Hepatocyte (in vitro differentiated cells): ENCODE data around the gene MLLT1.

ENCODE experiments used
- EZH2 ChIP-seq: fragments of 200-600 bp; sonication (generic); IDR thresholded peaks from 2 replicates; pipeline ENCODE4 v1.6.1; 2016; ENCODE audit warnings: antibody characterized with exemption, mild to moderate bottlenecking, borderline replicate concordance
- EZH2phosphoT487 ChIP-seq: fragments of 200-600 bp; sonication (generic); IDR thresholded peaks from one replicate; pipeline ENCODE4 v1.6.1; 2018; ENCODE audit warnings: antibody characterized with exemption, mild to moderate bottlenecking, low read depth, moderate library complexity; ENCODE audit not compliant: unreplicated experiment, severe bottlenecking
- TF ChIP-seq, protein P1 (sequence below): fragments of 200-600 bp; sonication (generic); IDR thresholded peaks from 2 replicates; pipeline ENCODE4 v1.5.1; 2016; ENCODE audit warnings: antibody characterized with exemption, mild to moderate bottlenecking; ENCODE audit not compliant: poor library complexity

DNA sequence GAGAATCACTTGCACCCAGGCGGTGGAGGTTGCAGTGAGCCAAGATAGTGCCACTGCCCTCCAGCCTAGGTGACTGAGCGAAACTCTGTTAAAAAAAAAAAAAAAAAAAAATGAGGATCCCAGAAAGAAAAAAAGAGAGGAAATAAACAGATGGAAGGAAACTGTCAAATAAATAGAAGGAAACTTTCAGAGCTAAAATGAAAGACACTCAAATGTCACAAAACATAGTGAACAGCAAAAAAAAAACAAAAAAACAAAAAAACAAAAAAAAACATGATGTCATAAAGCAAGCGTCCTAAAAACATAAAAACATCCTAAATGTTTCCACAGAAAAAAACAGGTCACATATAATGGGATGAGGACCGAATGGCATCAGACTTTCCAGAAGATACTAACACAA, 15.0 kb downstream of the MLLT1 start:
- TF ChIP-seq, protein P1, sequence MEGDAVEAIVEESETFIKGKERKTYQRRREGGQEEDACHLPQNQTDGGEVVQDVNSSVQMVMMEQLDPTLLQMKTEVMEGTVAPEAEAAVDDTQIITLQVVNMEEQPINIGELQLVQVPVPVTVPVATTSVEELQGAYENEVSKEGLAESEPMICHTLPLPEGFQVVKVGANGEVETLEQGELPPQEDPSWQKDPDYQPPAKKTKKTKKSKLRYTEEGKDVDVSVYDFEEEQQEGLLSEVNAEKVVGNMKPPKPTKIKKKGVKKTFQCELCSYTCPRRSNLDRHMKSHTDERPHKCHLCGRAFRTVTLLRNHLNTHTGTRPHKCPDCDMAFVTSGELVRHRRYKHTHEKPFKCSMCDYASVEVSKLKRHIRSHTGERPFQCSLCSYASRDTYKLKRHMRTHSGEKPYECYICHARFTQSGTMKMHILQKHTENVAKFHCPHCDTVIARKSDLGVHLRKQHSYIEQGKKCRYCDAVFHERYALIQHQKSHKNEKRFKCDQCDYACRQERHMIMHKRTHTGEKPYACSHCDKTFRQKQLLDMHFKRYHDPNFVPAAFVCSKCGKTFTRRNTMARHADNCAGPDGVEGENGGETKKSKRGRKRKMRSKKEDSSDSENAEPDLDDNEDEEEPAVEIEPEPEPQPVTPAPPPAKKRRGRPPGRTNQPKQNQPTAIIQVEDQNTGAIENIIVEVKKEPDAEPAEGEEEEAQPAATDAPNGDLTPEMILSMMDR, result no peak
- TF ChIP-seq EZH2 (no peak), EZH2phosphoT487 (no peak)
